KG1 (cell line): ENCODE results near the gene ARMC9.

Source experiments
- DNase-seq: peaks from one replicate; lab custom pipeline; 2025; lab: John Stamatoyannopoulos, UW

Gene ARMC9

GRCh38 chr2:231384109-231384435, 185.6 kb downstream of the ARMC9 start:
- no peak for DNase-seq

GRCh38 chr2:231384970-231385369, 186.5 kb downstream of the ARMC9 start:
- DNase-seq: no peak

DNA sequence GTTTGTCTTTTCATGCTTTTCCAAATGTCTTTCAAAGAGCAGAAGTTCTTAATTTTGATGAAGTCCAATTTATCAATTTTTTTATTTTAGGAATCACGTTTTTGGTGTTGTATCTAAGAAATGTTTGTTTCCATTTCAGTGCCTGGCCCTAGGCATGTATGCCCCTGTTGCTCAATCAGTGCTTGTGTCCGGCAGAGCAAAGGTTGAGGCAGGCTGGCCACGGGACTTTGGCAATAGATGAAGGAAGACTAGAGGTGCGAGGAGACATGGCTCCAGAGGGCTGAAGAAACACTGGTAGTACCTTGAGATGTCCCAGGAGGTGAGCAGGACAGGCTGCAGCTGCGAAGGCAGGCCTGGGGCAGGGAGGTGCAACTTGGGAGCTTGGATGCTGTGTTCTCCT, 187.0 kb downstream of the ARMC9 start:
- DNase-seq: no peak

DNA sequence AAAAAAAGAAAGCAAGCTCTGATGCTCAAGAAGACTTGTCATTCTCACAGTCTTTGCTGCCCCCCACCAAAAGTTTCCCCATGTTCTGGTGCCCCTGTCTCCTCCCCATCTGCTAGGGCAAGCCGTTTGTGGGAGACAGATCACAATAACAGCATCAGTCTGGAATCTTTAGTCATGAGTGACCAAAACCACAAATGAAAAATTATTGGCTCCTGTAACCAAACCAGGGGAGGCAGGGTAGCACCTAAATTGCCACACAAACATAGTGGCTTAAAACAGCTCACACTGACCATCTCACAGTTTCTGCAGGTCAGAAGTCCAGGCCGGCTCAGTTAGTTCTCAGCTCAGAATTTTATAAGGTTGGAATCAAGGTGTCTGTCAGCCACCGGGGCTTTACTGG, 188.0 kb downstream of the ARMC9 start:
- no peak for DNase-seq

DNA sequence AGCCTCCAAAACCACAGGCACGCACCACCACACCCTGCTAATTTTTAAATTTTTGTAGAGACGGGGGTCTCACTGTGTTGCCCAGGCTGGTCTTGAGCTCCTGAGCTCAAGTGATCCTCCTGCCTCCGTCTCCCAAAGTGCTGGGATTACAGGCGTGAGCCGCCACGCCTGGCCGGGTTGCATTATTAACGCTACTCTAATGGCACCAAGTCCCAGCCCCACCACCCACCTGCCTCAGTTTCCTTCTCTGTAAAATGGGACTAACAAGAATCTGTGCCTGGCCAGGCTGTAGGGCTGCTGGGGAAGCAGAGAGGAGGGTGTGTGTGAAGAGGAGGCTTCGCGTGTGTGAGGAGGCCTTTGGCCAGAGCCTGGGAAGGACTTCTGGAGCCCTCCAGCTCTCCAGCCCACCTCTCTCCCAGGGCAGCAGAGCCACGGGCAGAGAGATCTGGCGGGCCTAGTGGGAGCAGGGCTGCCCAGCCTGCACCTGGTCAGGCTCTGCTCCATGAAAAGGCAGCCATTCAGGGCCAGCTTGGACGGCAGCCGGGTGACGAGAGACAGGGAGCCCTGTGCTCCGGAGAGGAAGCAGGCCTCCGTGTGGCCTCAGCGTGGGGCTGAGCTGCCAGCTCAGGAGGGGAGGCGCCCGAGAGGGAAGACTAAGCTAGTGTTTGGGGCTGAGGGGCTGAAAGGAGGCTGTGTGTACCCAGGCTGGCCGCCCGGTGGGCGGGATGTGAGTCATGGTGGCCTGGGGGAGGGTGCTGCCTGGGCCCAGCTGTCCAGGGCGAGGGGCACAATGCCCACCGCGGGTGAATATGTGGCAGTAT, 189.7 kb downstream of the ARMC9 start:
- DNase-seq: no peak

DNA sequence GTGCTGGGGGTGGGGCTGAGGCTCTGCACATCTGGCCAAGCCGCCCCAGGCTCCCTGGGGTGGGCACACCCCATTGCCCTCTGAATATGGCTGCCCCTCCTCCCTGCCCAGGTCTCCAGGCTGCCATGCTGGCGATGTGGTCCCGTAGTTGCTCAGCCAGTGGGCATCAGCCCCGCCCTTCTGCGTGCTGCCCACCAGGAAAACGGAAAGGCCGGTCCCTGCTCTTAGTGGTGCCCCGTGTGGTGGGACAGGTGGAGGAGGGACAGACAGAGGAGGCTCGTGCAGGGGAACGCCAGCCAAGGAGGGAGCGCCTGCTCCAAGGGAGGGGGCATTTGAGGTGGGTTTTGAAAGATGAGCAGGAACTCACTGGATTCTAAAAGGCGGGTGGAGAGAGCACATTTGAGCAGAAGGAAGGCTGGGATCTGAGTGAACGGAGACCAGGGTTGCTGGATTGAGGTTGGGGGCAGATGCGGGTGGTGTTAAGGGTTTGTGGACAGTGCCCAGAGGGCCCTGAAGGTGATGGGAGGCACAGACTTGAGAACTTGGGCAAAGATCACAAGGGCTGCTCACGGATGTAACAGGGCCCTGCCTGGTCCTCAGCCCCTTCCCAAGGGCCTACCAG, 190.4 kb downstream of the ARMC9 start:
- no peak for DNase-seq

- no peak for DNase-seq
Observed at GRCh38 chr2:231390667-231391066, 192.2 kb downstream of the ARMC9 start.

- DNase-seq: no peak
Observed at GRCh38 chr2:231391981-231392380, 193.6 kb downstream of the ARMC9 start.

DNA sequence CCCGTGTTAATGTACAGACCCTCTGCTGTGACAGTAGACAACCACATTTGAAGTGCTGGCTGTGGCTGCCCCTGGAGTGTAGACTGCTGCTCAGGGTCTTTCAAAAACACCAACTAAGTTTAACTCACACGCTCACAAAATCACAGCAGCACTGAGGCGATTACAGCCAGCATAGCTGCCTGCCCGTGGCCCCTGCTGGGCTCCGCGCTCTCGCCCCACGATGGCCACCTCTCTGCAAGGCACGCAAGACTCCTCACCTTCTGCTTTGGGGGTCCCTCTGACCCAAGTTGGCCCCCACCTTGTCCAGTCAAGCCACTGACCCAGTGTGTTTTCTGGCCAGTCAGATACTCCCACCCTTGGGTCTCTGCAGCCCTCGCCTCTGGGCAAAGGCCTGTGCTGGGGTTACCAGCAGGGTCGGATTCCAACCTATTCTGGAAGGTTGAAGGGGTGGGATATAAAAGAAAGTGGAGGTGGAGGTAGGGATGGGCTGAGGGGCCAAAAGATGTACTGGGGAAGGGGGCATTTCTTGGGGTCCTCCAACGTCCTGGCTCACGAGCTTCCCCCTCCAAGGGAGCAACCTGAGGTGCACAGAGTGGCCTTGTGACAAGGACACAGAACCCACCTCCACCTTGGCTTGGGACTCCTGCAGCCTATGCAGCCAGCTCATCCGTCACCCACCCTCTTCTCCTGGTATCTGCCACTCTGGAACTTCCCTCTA, 194.2 kb downstream of the ARMC9 start:
- DNase-seq: no peak

- DNase-seq: no peak
Observed at GRCh38 chr2:231393149-231394131, 195.0 kb downstream of the ARMC9 start.

GRCh38 chr2:231394211-231395141, 196.0 kb downstream of the ARMC9 start:
- DNase-seq: no peak

GRCh38 chr2:231395188-231396057, 197.0 kb downstream of the ARMC9 start, which contains the start of gene B3GNT7:
TSS of gene B3GNT7 (plus strand) at chr2:231395710. CDS start at chr2:231395804, 94 bp downstream.
- DNase-seq: no peak

GRCh38 chr2:231396058-231396821, 197.8 kb downstream of the ARMC9 start:
- DNase-seq: no peak

GRCh38 chr2:231397011-231397927, 198.8 kb downstream of the ARMC9 start:
- no peak for DNase-seq

DNA sequence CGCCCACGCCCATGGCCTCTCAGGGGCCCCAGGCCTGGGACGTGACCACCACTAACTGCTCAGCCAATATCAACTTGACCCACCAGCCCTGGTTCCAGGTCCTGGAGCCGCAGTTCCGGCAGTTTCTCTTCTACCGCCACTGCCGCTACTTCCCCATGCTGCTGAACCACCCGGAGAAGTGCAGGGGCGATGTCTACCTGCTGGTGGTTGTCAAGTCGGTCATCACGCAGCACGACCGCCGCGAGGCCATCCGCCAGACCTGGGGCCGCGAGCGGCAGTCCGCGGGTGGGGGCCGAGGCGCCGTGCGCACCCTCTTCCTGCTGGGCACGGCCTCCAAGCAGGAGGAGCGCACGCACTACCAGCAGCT, 199.5 kb downstream of the ARMC9 start:
- DNase-seq: no peak

DNA sequence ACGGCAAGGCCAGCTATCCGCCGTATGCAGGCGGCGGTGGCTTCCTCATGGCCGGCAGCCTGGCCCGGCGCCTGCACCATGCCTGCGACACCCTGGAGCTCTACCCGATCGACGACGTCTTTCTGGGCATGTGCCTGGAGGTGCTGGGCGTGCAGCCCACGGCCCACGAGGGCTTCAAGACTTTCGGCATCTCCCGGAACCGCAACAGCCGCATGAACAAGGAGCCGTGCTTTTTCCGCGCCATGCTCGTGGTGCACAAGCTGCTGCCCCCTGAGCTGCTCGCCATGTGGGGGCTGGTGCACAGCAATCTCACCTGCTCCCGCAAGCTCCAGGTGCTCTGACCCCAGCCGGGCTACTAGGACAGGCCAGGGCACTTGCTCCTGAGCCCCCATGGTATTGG, 200.2 kb downstream of the ARMC9 start:
- no peak for DNase-seq

DNA sequence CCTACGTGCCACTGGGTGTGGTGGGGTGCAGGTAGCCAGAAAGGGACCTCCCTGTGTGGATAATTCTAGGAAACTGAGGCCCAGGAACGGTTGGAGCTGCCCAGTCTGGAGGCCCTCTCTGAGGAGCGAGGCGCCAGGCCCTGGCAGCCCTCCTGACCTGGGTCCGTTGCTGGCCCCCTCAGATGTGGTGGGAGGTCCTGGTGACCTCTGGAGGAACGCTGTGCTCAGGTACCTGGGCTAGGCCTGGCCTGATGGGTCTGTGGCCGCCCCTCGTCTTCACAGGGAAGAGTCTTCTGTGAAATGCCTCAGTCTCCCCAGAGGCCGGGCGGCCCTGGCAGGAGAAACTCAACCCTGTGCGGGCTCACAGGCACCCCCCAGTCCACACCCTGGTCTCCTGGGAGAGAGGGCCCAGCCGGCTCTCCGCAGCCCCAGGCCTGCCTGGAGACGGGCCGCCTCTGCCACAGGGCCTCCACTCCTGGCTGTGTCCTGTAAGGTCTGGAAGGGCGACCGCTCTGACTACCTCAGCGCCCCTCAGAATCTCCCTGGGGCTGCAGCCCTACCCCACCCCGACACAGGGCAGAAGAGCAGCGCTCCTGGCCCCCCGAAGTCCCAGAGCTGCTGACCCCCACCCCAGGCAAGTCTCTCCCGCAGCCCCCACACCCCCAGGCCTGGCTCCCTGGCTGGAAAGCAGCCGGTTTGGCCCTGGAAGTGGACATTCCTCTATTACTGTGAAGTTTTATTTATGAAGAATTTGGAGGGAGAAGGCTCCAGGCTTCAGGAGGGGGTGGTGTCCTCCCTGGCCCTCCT, 200.8 kb downstream of the ARMC9 start:
- no peak for DNase-seq
